K562 (cell line): ENCODE measurements around the gene LTA. TPM values are rescaled to one million over a fixed set of nuclear protein-coding genes. Genes with fewer than 3 reads are reported as not detected.

ENCODE experiments used
- ATAC-seq: fragments of 200-7000 bp; cut with Tn5 transposase; 3 replicates; pipeline ENCODE4 v1.9.1; 2020; ENCODE audit warnings: moderate library complexity
- BruUV-seq: library from RNA; stranded (reverse); fragments of 400-500 nt; replicated peaks from 2 replicates; lab custom pipeline; 2021; lab: Mats Ljungman, UMichigan
- CTCF ChIA-PET: fragments of 300-600 bp; formaldehyde crosslinking; extraction: SDS; loops from one replicate; lab custom pipeline; 2021; ENCODE audit warnings: low intra/inter-chr PET ratio; lab: Yijun Ruan, JAX
- POLR2A ChIA-PET: fragments of 300-600, 350-650 bp; sonication (Branson Sonifier 250); formaldehyde crosslinking; extraction: SDS; loops from one replicate; lab custom pipeline; 2021; ENCODE audit warnings: antibody characterized with exemption, inconsistent platforms; lab: Yijun Ruan, JAX
- DNase-seq, 4 experiments: peaks; one replicate each; pipeline versions ENCODE4 v3.0.0 to v3.0.0-alpha.2; 2011 to 2018; ENCODE audit warnings: low spot score in 3 of 4, mixed read lengths in 3 of 4; ENCODE audit errors: extremely low read depth in 1 of 4
- FAIRE-seq: peaks from 2 replicates; lab custom pipeline; 2011; peaks lifted over from hg19 to GRCh38; lab: Jason Lieb, UNC
- H2AFZ ChIP-seq: 2 replicates; pipeline ENCODE4 v1.6.0; 2011; ENCODE audit warnings: low read depth, low read length, control low read depth, inconsistent platforms
- H3K27ac ChIP-seq: fragments of 200-600 bp; 3 replicates; pipeline ENCODE4 v1.8.0; 2011; ENCODE audit warnings: low read depth, mild to moderate bottlenecking, control low read depth, inconsistent platforms, low read length, moderate library complexity, mixed read lengths; ENCODE audit errors: extremely low read depth
- H3K27me3 ChIP-seq, 2 experiments: fragments of 300-600 bp in 1 of 2; 2 replicates in 1 of 2; 3 replicates in 1 of 2; pipeline versions ENCODE4 v1.6.0 to v1.8.0; 2011; ENCODE audit warnings: inconsistent platforms in 2 of 2, low read length in 2 of 2, mild to moderate bottlenecking in 1 of 2, mixed read lengths in 1 of 2, moderate library complexity in 1 of 2; ENCODE audit not compliant: control insufficient read depth in 2 of 2, insufficient read depth in 2 of 2
- H3K36me3 ChIP-seq: fragments of 300-600 bp; 3 replicates; pipeline ENCODE4 v1.8.0; 2011; ENCODE audit warnings: mild to moderate bottlenecking, low read length, inconsistent platforms; ENCODE audit not compliant: control insufficient read depth, insufficient read depth
- H3K4me1 ChIP-seq, 2 experiments: fragments of 200-600 bp in 1 of 2; replicated peaks in 1 of 2; 2 replicates in 1 of 2; 3 replicates in 1 of 2; pipeline versions ENCODE4 v1.5.1 to v1.8.0; 2011; ENCODE audit warnings: inconsistent platforms in 2 of 2, low read length in 2 of 2, mild to moderate bottlenecking in 1 of 2, mixed read lengths in 1 of 2, moderate library complexity in 1 of 2; ENCODE audit not compliant: control insufficient read depth in 2 of 2, insufficient read depth in 2 of 2
- H3K4me2 ChIP-seq: 2 replicates; pipeline ENCODE4 v1.6.1; 2011; ENCODE audit warnings: low read length, control low read depth, inconsistent platforms, mixed read lengths; ENCODE audit not compliant: insufficient read depth
- H3K4me3 ChIP-seq: fragments of 200-600 bp; sonication (generic), shearing (Covaris generic); 2 replicates; pipeline ENCODE4 v1.5.1; 2016; ENCODE audit warnings: control low read depth, inconsistent platforms
- H3K79me2 ChIP-seq: fragments of 200-600 bp; 3 replicates; pipeline ENCODE4 v1.8.0; 2011; ENCODE audit warnings: low read length, inconsistent platforms; ENCODE audit not compliant: control insufficient read depth, insufficient read depth
- H3K9ac ChIP-seq, 2 experiments: 2 replicates each; pipeline versions ENCODE4 v1.6.0 to v1.6.1; 2011; ENCODE audit warnings: low read depth in 2 of 2, low read length in 2 of 2, control low read depth in 1 of 2, inconsistent platforms in 1 of 2, mild to moderate bottlenecking in 1 of 2, mixed read lengths in 1 of 2; ENCODE audit not compliant: insufficient read depth in 1 of 2
- H3K9me1 ChIP-seq: one replicate; pipeline ENCODE4 v1.6.0; 2011; ENCODE audit warnings: inconsistent platforms, mild to moderate bottlenecking, low read length, moderate library complexity; ENCODE audit not compliant: control insufficient read depth, insufficient read depth
- H3K9me3 ChIP-seq: replicated peaks from 2 replicates; pipeline ENCODE4 v1.5.1; 2011; ENCODE audit warnings: low read depth, low read length, inconsistent platforms; ENCODE audit not compliant: control insufficient read depth, insufficient read depth
- H4K20me1 ChIP-seq: replicated peaks from 2 replicates; pipeline ENCODE4 v1.6.1; 2011; ENCODE audit warnings: low read length, inconsistent platforms, mixed read lengths; ENCODE audit not compliant: control insufficient read depth, insufficient read depth
- ARID2 ChIP-seq: fragments of 450-650 bp; IDR thresholded peaks from 2 replicates; pipeline ENCODE4 v1.6.1; 2017; ENCODE audit warnings: antibody characterized with exemption, mild to moderate bottlenecking
- IRF9 ChIP-seq: fragments of 450-650 bp; IDR thresholded peaks from 2 replicates; pipeline ENCODE4 v1.6.1; 2016; ENCODE audit warnings: missing biosample characterization, missing genetic modification characterization
- KLF1 ChIP-seq: fragments of 450-650 bp; IDR thresholded peaks from 2 replicates; pipeline ENCODE4 v1.6.1; 2016; ENCODE audit warnings: missing genetic modification characterization, missing compliant biosample characterization
- PTTG1 ChIP-seq: fragments of 450-650 bp; IDR thresholded peaks from 2 replicates; pipeline ENCODE4 v1.6.1; 2016; ENCODE audit warnings: low read depth, mild to moderate bottlenecking, missing genetic modification characterization, missing compliant biosample characterization
- SAP30 ChIP-seq: fragments of 200-600 bp; sonication (generic); IDR thresholded peaks from 2 replicates; pipeline ENCODE4 v1.6.1; 2012; ENCODE audit warnings: borderline replicate concordance, low read depth, mild to moderate bottlenecking, moderate library complexity, low read length, control low read depth, inconsistent platforms; ENCODE audit not compliant: insufficient read depth, poor library complexity, severe bottlenecking
- TCF15 ChIP-seq: fragments of 250-450 bp; sonication (Bioruptor Pico); IDR thresholded peaks from 2 replicates; pipeline ENCODE4 v1.8.0; 2022; ENCODE audit warnings: moderate library complexity, mild to moderate bottlenecking, inconsistent platforms
- TOE1 ChIP-seq, 2 experiments: fragments of 450-650 bp in 1 of 2; sonication (generic) in 1 of 2; formaldehyde crosslinking in 1 of 2; IDR thresholded peaks; 2 replicates each; pipeline versions ENCODE4 v1.7.1 to v1.8.0; 2016 to 2022; ENCODE audit warnings: borderline replicate concordance in 2 of 2, mild to moderate bottlenecking in 2 of 2, antibody characterized with exemption in 1 of 2, inconsistent platforms in 1 of 2, low read depth in 1 of 2, missing genetic modification reagents in 1 of 2, moderate library complexity in 1 of 2
- WGBS: fragments of 100-300 bp; shearing (Covaris generic); methylation state at CpG from one replicate; pipeline ENCODE4 v1.1.6; 2016; ENCODE audit warnings: low coverage, mixed read lengths; ENCODE audit not compliant: insufficient coverage; ENCODE audit errors: missing lambda C conversion rate; 5-methylcytosine and 5-hydroxymethylcytosine counted together
- in situ Hi-C: fragments of 300-500 bp; cut with MboI; formaldehyde crosslinking; loops from 4 replicates; pipeline ENCODE4 v1.15.0; 2018; ENCODE audit warnings: inconsistent platforms, mixed read lengths
- intact Hi-C: fragments of 100-400 bp; cut with micrococcal nuclease; formaldehyde crosslinking; loops from 2 replicates; pipeline ENCODE4 v1.14.2; 2022
- polyA plus RNA-seq, 8 experiments: library from polyadenylated mRNA; depleted of rRNA in 4 of 8; stranded (reverse) in 5 of 8; unstranded in 3 of 8; fragments of >200 nt; fragmentation: Nextera tagmentation in 2 of 8; fragmentation: Illumina TruSeq in 1 of 8; extraction: Ambion mirVana in 2 of 8; extraction: Trizol in 1 of 8; gene quantifications; 2 replicates each; pipeline versions ENCODE4 v1.2.1 to v1.2.3, GENCODE V29; 2011 to 2014; ENCODE audit warnings: inconsistent platforms in 1 of 8, missing spikeins in 1 of 8
- total RNA-seq, 7 experiments: library from RNA; depleted of rRNA in 6 of 7; stranded (reverse); fragments of >200 nt in 6 of 7; fragmentation: Illumina TruSeq in 2 of 7; extraction: Trizol in 2 of 7; gene quantifications; 2 replicates each; pipeline versions ENCODE4 v1.2.1 to v1.2.3, GENCODE V29; 2011 to 2021; ENCODE audit warnings: low replicate concordance in 1 of 7
- TF ChIP-seq, protein P1 (sequence below): sonication (generic); formaldehyde crosslinking; IDR thresholded peaks from 2 replicates; pipeline ENCODE4 v1.8.1; 2023; ENCODE audit warnings: mild to moderate bottlenecking, missing genetic modification reagents

LTA gene
- total and polyA plus RNA-seq, 9 of the 15 experiments (the other 6 are each of a cell fraction or from before 2014, with no cell fraction given) = 0.80 TPM; not detected in 8

DNA sequence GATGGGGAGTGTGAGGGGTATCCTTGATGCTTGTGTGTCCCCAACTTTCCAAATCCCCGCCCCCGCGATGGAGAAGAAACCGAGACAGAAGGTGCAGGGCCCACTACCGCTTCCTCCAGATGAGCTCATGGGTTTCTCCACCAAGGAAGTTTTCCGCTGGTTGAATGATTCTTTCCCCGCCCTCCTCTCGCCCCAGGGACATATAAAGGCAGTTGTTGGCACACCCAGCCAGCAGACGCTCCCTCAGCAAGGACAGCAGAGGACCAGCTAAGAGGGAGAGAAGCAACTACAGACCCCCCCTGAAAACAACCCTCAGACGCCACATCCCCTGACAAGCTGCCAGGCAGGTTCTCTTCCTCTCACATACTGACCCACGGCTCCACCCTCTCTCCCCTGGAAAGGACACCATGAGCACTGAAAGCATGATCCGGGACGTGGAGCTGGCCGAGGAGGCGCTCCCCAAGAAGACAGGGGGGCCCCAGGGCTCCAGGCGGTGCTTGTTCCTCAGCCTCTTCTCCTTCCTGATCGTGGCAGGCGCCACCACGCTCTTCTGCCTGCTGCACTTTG, 3.3 kb downstream of the LTA start, which contains the start of gene TNF:
TSS of gene TNF (plus strand) at position 231 of the 567 bp plus-strand sequence. CDS start at position 408, 177 bp downstream.
- no peak within 1 kb of the TSS for H2AFZ ChIP-seq
- TF ChIP-seq ARID2 = no peak
- no peak for TF ChIP-seq SAP30
- TF ChIP-seq TCF15 (CRISPR knock-in tag) = no peak
- TF ChIP-seq TOE1 (IDR thresholded peaks at IDR 0.05; ENCODE audit: borderline replicate concordance) = no peak
- TF ChIP-seq TOE1 (CRISPR knock-in tag; IDR thresholded peaks at IDR 0.05; ENCODE audit: borderline replicate concordance, low read depth) = no peak
- no peak for TF ChIP-seq KLF1 (tag)
- no peak for TF ChIP-seq PTTG1 (tag)
- TF ChIP-seq, protein P1, sequence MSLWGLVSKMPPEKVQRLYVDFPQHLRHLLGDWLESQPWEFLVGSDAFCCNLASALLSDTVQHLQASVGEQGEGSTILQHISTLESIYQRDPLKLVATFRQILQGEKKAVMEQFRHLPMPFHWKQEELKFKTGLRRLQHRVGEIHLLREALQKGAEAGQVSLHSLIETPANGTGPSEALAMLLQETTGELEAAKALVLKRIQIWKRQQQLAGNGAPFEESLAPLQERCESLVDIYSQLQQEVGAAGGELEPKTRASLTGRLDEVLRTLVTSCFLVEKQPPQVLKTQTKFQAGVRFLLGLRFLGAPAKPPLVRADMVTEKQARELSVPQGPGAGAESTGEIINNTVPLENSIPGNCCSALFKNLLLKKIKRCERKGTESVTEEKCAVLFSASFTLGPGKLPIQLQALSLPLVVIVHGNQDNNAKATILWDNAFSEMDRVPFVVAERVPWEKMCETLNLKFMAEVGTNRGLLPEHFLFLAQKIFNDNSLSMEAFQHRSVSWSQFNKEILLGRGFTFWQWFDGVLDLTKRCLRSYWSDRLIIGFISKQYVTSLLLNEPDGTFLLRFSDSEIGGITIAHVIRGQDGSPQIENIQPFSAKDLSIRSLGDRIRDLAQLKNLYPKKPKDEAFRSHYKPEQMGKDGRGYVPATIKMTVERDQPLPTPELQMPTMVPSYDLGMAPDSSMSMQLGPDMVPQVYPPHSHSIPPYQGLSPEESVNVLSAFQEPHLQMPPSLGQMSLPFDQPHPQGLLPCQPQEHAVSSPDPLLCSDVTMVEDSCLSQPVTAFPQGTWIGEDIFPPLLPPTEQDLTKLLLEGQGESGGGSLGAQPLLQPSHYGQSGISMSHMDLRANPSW = no peak
- TF ChIP-seq IRF9 = no peak
- TF ChIP-seq, all 486 proteins: peak for 0
- H3K79me2 ChIP-seq = no peaks in the 10 kb centered on the region
- WGBS = 50% methylated on average over 19 of the region's 19 CpGs
- peak within 1 kb of the TSS in 1 of 2 experiments; percentile 19; a peak in 1 of 4 replicates for H3K9ac ChIP-seq
- no peak for ATAC-seq
- H3K27ac ChIP-seq = no peak within 1 kb of the TSS
- no peak within 1 kb of the TSS for H3K4me3 ChIP-seq
- no peaks in the 10 kb centered on the region for H3K36me3 ChIP-seq
- in situ Hi-C loops = no loop called here
- no peak for DNase-seq
- ChIA-PET POLR2A (interaction anchor here (0.6 to 1.8 kb wide), 7 partner anchors 8 to 49 kb away, joined by 3 to 9 read pairs (median 3); partner anchors contain the start of genes ATP6V1G2 and DDX39B), CTCF (no interaction called here)
- H3K9me3 ChIP-seq = no peaks in the 10 kb centered on the region
- H3K9me1 ChIP-seq = no peaks in the 10 kb centered on the region
- no peaks in the 10 kb centered on the region for H4K20me1 ChIP-seq
- H3K4me2 ChIP-seq = no peak within 1 kb of the TSS; the same call in 1 of the 2 replicates
- intact Hi-C loops = no loop called here
- H3K4me1 ChIP-seq = peaks cover 0 to 20% of the 10 kb centered on the region in 2 experiments; a peak in 2 of 5 replicates
- no peaks in the 10 kb centered on the region for H3K27me3 ChIP-seq
- no TSS peak for BruUV-seq
- no peak for FAIRE-seq
